HG02798 (cell line): ENCODE measurements around the gene GNAL.
"Not testable (repeated sequence)": the region's sequence is repeated elsewhere in the genome, so short reads cannot be mapped to it uniquely, and the experiment has no call there.

ENCODE experiments used
- ATAC-seq: cut with Tn5 transposase; IDR thresholded peaks from one replicate; pipeline ENCODE4 v1.9.1; 2021; ENCODE audit warnings: mild to moderate bottlenecking; ENCODE audit not compliant: unreplicated experiment, poor library complexity

GNAL gene

GRCh38 chr18:11688972-11689668 lies at the start of gene GNAL:
TSS of gene GNAL (plus strand) at chr18:11689264. CDS start at chr18:11689564, 300 bp downstream.
- peak; percentile 52 for ATAC-seq

GRCh38 chr18:11647310-11647709 lies 41.8 kb upstream of the GNAL start:
- ATAC-seq = not testable (repeated sequence)

GRCh38 chr18:11647804-11648203 lies 41.3 kb upstream of the GNAL start:
- ATAC-seq = not testable (repeated sequence)

GRCh38 chr18:11649839-11650238 lies 39.2 kb upstream of the GNAL start:
- no peak for ATAC-seq

- no peak for ATAC-seq
These were observed 37.2 kb upstream of the GNAL start for GRCh38 chr18:11651899-11652298.

GRCh38 chr18:11653521-11653920 lies 35.5 kb upstream of the GNAL start:
- ATAC-seq = no peak

GRCh38 chr18:11654736-11655605 lies 34.1 kb upstream of the GNAL start:
- peak; percentile 45 for ATAC-seq

GRCh38 chr18:11655606-11655932 lies 33.5 kb upstream of the GNAL start:
- ATAC-seq = no peak

- no peak for ATAC-seq
These were observed 31.9 kb upstream of the GNAL start for GRCh38 chr18:11657152-11657551.

- no peak for ATAC-seq
These were observed 31.5 kb upstream of the GNAL start for GRCh38 chr18:11657554-11657953.

GRCh38 chr18:11658019-11658418 lies 31.0 kb upstream of the GNAL start:
- ATAC-seq = no peak

GRCh38 chr18:11658989-11659388 lies 30.1 kb upstream of the GNAL start:
- ATAC-seq = no peak

GRCh38 chr18:11660691-11661090 lies 28.4 kb upstream of the GNAL start:
- ATAC-seq = no peak

- ATAC-seq = no peak
These were observed 27.6 kb upstream of the GNAL start for GRCh38 chr18:11661430-11661829.

GRCh38 chr18:11663439-11664029 lies 25.5 kb upstream of the GNAL start:
- ATAC-seq = no peak

- no peak for ATAC-seq
These were observed 24.8 kb upstream of the GNAL start for GRCh38 chr18:11664286-11664685.

- ATAC-seq = no peak
These were observed 23.9 kb upstream of the GNAL start for GRCh38 chr18:11665146-11665545.

GRCh38 chr18:11665587-11665986 lies 23.5 kb upstream of the GNAL start:
- ATAC-seq = no peak

- no peak for ATAC-seq
These were observed 22.9 kb upstream of the GNAL start for GRCh38 chr18:11666176-11666575.

GRCh38 chr18:11666831-11667230 lies 22.2 kb upstream of the GNAL start:
- no peak for ATAC-seq

- no peak for ATAC-seq
These were observed 21.5 kb upstream of the GNAL start for GRCh38 chr18:11667578-11667977.
